Lower leg skin (tissue), 4 donors: Measurements from ENCODE around the gene EPC2. TPM values are rescaled to one million over a fixed set of nuclear protein-coding genes. Genes with fewer than 3 reads are reported as not detected.

ENCODE experiments used
- DNase-seq, 2 donors: peaks; one replicate each; pipeline ENCODE4 v3.0.0-alpha.2; 2019; ENCODE audit warnings: low spot score in 2 of 2
- H3K4me3 ChIP-seq: fragments of 200-600 bp; sonication (generic); 2 replicates; pipeline ENCODE4 v1.5.1; 2017; ENCODE audit warnings: mild to moderate bottlenecking, low read depth; ENCODE audit not compliant: poor library complexity, severe bottlenecking
- CTCF ChIP-seq, 3 donors: fragments of 450-650 bp; IDR thresholded peaks; one replicate each; pipeline ENCODE4 v1.5.1; 2016; ENCODE audit warnings: antibody characterized with exemption in 3 of 3, mild to moderate bottlenecking in 3 of 3, moderate library complexity in 2 of 3
- POLR2A ChIP-seq, 2 donors: fragments of 450-650 bp; IDR thresholded peaks; one replicate each; pipeline ENCODE4 v1.6.1; 2016 to 2017; ENCODE audit warnings: antibody characterized with exemption in 2 of 2, mild to moderate bottlenecking in 1 of 2, moderate library complexity in 1 of 2
- WGBS, 2 donors: methylation state at CpG; one replicate each; pipeline ENCODE4 v1.1.5; 2018; 5-methylcytosine and 5-hydroxymethylcytosine counted together
- intact Hi-C: fragments of 100-400 bp; cut with DNase I; formaldehyde crosslinking; loops from one replicate; pipeline ENCODE4 v1.15.0; 2023; ENCODE audit warnings: low total_unique reads
- total RNA-seq, 4 donors: library from RNA; depleted of rRNA; stranded (reverse); fragments of >200 nt; gene quantifications; one replicate each; pipeline ENCODE4 v1.1.0, GENCODE V29; 2016

EPC2 gene
- total RNA-seq = 10 to 100 TPM; 15.4 to 25.3 (median 24.0) TPM

- WGBS, 2 donors = 0 to 1% methylated on average over 38 to 63 of the region's 94 CpGs
- peak in 1 of 2 donors; percentile 7 for TF ChIP-seq POLR2A (IDR thresholded peaks at IDR 0.05)
- no peak for TF ChIP-seq CTCF (IDR thresholded peaks at IDR 0.05)
- intact Hi-C loops = no loop called here
- DNase-seq = peak; percentile 80 to 97
- H3K4me3 ChIP-seq = peak within 1 kb of the TSS; percentile 97
These were observed at the start of gene EPC2 for GRCh38 chr2:148643998-148644882. Gene EPC2 (plus strand): TSS chr2:148644751. CDS start chr2:148645018, 267 bp downstream.

GRCh38 chr2:148596018-148596417 is 48.5 kb upstream of the EPC2 start:
- TF ChIP-seq POLR2A (IDR thresholded peaks at IDR 0.05) (no peak), CTCF (IDR thresholded peaks at IDR 0.05) (no peak)
- no peak overlapping the region for H3K4me3 ChIP-seq
- intact Hi-C loops = no loop called here
- WGBS, 2 donors = 81 to 86% methylated on average over 4 of the region's 4 CpGs
- DNase-seq = no peak

GRCh38 chr2:148599109-148599991 is 45.2 kb upstream of the EPC2 start:
- intact Hi-C loops = no loop called here
- WGBS, 2 donors = 68 to 70% methylated on average over 4 of the region's 4 CpGs
- TF ChIP-seq POLR2A (IDR thresholded peaks at IDR 0.05) = no peak
- no peak for DNase-seq
- no peak overlapping the region for H3K4me3 ChIP-seq

- TF ChIP-seq CTCF (IDR thresholded peaks at IDR 0.05) (no peak), POLR2A (IDR thresholded peaks at IDR 0.05) (no peak)
- intact Hi-C loops = no loop called here
- no peak overlapping the region for H3K4me3 ChIP-seq
- 76 to 86% methylated on average over 10 of the region's 10 CpGs for WGBS, 2 donors
- no peak for DNase-seq
These were observed 41.5 kb upstream of the EPC2 start for GRCh38 chr2:148602885-148603561.

GRCh38 chr2:148603562-148603920 is 41.0 kb upstream of the EPC2 start:
- no peak overlapping the region for H3K4me3 ChIP-seq
- intact Hi-C loops = no loop called here
- TF ChIP-seq CTCF (IDR thresholded peaks at IDR 0.05) (no peak), POLR2A (IDR thresholded peaks at IDR 0.05) (no peak)
- DNase-seq = no peak
- 76 to 77% methylated on average over 3 of the region's 3 CpGs for WGBS, 2 donors
